ENCODE data around the gene NFKB2. TPM values are rescaled to one million over a fixed set of nuclear protein-coding genes. Genes with fewer than 3 reads are reported as not detected.

Gene NFKB2
- total and polyA plus RNA-seq, 2 of the 8 experiments (the other 6 are each of a cell fraction or from before 2014, with no cell fraction given): 20.4 to 31.4 TPM

DNA sequence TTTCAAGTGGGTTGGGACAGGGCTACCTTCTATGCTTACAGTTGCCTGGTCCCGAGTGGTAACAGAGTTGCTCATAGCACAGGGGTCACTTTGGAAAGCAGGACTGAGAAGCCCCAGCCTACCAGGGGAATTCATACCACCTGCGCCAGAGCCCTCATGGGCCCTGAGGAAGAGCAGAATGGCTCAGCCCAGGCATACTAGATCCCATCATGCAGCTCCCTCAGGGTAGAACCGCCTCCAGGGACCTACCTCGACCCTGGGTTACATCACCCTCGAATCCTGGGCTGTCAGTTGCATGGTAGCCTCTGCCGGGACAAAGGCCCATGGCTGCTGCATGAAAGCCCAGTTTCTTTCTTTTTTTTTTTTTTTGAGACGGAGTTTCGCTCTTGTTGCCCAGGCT is 34.0 kb downstream of the NFKB2 start:
- H3K14ac ChIP-seq (ENCODE audit: insufficient read length): no peak overlapping the region
- no peak overlapping the region for H4K8ac ChIP-seq (ENCODE audit: extremely low read depth, insufficient read depth, low read length)
- no peak for TF ChIP-seq EGR1 (IDR thresholded peaks at IDR 0.05; ENCODE audit: borderline replicate concordance, low read depth, low read length)
- TF ChIP-seq, protein P1, sequence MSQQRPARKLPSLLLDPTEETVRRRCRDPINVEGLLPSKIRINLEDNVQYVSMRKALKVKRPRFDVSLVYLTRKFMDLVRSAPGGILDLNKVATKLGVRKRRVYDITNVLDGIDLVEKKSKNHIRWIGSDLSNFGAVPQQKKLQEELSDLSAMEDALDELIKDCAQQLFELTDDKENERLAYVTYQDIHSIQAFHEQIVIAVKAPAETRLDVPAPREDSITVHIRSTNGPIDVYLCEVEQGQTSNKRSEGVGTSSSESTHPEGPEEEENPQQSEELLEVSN (IDR thresholded peaks at IDR 0.05): no peak
- no peak for TF ChIP-seq CEBPB (IDR thresholded peaks at IDR 0.05; ENCODE audit: low read depth, low read length)
- no peak for TF ChIP-seq CHD2 (IDR thresholded peaks at IDR 0.05; ENCODE audit: low read length)
- TF ChIP-seq BRCA1 (IDR thresholded peaks at IDR 0.05; ENCODE audit: low read depth, low read length): no peak
- TF ChIP-seq KDM5A (IDR thresholded peaks at IDR 0.05; ENCODE audit: low read length): no peak
- no peak for TF ChIP-seq CHD1 (IDR thresholded peaks at IDR 0.05; ENCODE audit: low read depth, low read length)
- TF ChIP-seq YY1 (IDR thresholded peaks at IDR 0.05; ENCODE audit: low read depth, low read length): no peak
- no peak for TF ChIP-seq ASH2L (IDR thresholded peaks at IDR 0.05; ENCODE audit: low read length)
- H3K79me1 ChIP-seq (ENCODE audit: low read depth, low read length): no peaks in the 10 kb centered on the region
- no peak overlapping the region for H4K5ac ChIP-seq (ENCODE audit: insufficient read length, low read depth, low read length)
- FAIRE-seq: no peak
- WGBS, 2 experiments (ENCODE audit: extremely low coverage in 1 of 2, insufficient coverage in 1 of 2, insufficient read length in 1 of 2, insufficient replicate concordance in 2 of 2, low coverage in 1 of 2, low lambda C conversion rate in 2 of 2, missing lambda C conversion rate in 1 of 2): 81% methylated on average over 6 of the region's 8 CpGs; no CpG with 5 or more reads in 1 of the 2 experiments
- H3K4me2 ChIP-seq (ENCODE audit: insufficient read depth in 1 of 2, low read depth in 2 of 2, low read length in 2 of 2): no peak overlapping the region
- no peak overlapping the region for H2BK20ac ChIP-seq (ENCODE audit: low read length)
- no peak overlapping the region for H3K56ac ChIP-seq (replicated peaks; ENCODE audit: insufficient read length, low read depth, low read length)
- H2BK12ac ChIP-seq (ENCODE audit: low read depth, low read length): no peak overlapping the region
- no peak overlapping the region for H3K27ac ChIP-seq (ENCODE audit: low read depth, low read length)
- no peaks in the 10 kb centered on the region; a peak in 1 of 4 replicates for H3K79me2 ChIP-seq (ENCODE audit: control insufficient read depth in 1 of 2, insufficient read depth in 2 of 2, low read length in 2 of 2)
- no peak overlapping the region for H3K23ac ChIP-seq (ENCODE audit: insufficient read length)
- POLR2A ChIA-PET (ENCODE audit: partially characterized antibody): interaction anchor here (4.6 to 9.0 kb wide), 2 partner anchors 8 to 22 kb away, joined by 56 to 75 read pairs; partner anchors contain the start of genes C10orf95 and FBXL15
- H2AFZ ChIP-seq (ENCODE audit: low read length): no peak overlapping the region
- peak overlapping the region; percentile 66; the same call in 1 of the 2 replicates for H2AK5ac ChIP-seq (ENCODE audit: low read depth, low read length)
- H3K27me3 ChIP-seq (replicated peaks in 1 of 4; ENCODE audit: control insufficient read depth in 3 of 4, extremely low read depth in 1 of 4, insufficient read depth in 3 of 4, low read length in 3 of 4): peaks cover 3 to 16% (median 15%) of the 10 kb centered on the region in 4 experiments
- no peak for DNase-seq (ENCODE audit: low read depth in 1 of 2, low spot score in 2 of 2)
- no peaks in the 10 kb centered on the region for H3K9me3 ChIP-seq (ENCODE audit: insufficient read depth in 2 of 2, low read depth in 1 of 2, low read length in 1 of 2)
- no peak overlapping the region for H2BK15ac ChIP-seq (ENCODE audit: low read length)
- H3K9ac ChIP-seq (replicated peaks in 1 of 4; ENCODE audit: extremely low read depth in 1 of 4, low read depth in 3 of 4, low read length in 3 of 4): no peak overlapping the region
- peaks cover 0 to 3% of the 10 kb centered on the region in 2 experiments for H4K20me1 ChIP-seq (replicated peaks in 1 of 2; ENCODE audit: control insufficient read depth in 1 of 2, insufficient read depth in 2 of 2, low read length in 2 of 2)
- H3K4me1 ChIP-seq (replicated peaks in 1 of 4; ENCODE audit: control insufficient read depth in 3 of 4, insufficient read depth in 4 of 4, low read length in 3 of 4): peaks cover 0 to 9% (median 7%) of the 10 kb centered on the region in 4 experiments; a peak in 6 of 7 replicates
- no peak overlapping the region for H3K4ac ChIP-seq (replicated peaks; ENCODE audit: insufficient read length, low read depth, low read length)
- peaks cover 9% of the 10 kb centered on the region for H3K23me2 ChIP-seq (ENCODE audit: low read depth, low read length)
- H4K91ac ChIP-seq (replicated peaks; ENCODE audit: insufficient read length, low read length): no peak overlapping the region
- H3K36me3 ChIP-seq (ENCODE audit: control insufficient read depth in 2 of 4, insufficient read depth in 4 of 4, low read length in 3 of 4): no peaks in the 10 kb centered on the region; a peak in 1 of 8 replicates
- H2BK120ac ChIP-seq (replicated peaks; ENCODE audit: low read depth, low read length): no peak overlapping the region
- H2BK5ac ChIP-seq (ENCODE audit: low read depth, low read length): no peak overlapping the region
- no peak overlapping the region for H3K18ac ChIP-seq (ENCODE audit: extremely low read depth, low read length)
- CTCF ChIA-PET (ENCODE audit: partially characterized antibody): no interaction called here
- H3K4me3 ChIP-seq (ENCODE audit: extremely low read depth in 1 of 4, insufficient read depth in 2 of 4, low read depth in 3 of 4, low read length in 4 of 4): no peak overlapping the region
